K562 (cell line): ENCODE data around the gene CNKSR3. TPM values are rescaled to one million over a fixed set of nuclear protein-coding genes. Genes with fewer than 3 reads are reported as not detected.

Experiments
- ATAC-seq: fragments of 200-7000 bp; cut with Tn5 transposase; 3 replicates; pipeline ENCODE4 v1.9.1; 2020; ENCODE audit warnings: moderate library complexity
- BruUV-seq: library from RNA; stranded (reverse); fragments of 400-500 nt; replicated peaks from 2 replicates; lab custom pipeline; 2021; lab: Mats Ljungman, UMichigan
- CTCF ChIA-PET: fragments of 300-600 bp; formaldehyde crosslinking; extraction: SDS; loops from one replicate; lab custom pipeline; 2021; ENCODE audit warnings: low intra/inter-chr PET ratio; lab: Yijun Ruan, JAX
- POLR2A ChIA-PET: fragments of 300-600, 350-650 bp; sonication (Branson Sonifier 250); formaldehyde crosslinking; extraction: SDS; loops from one replicate; lab custom pipeline; 2021; ENCODE audit warnings: antibody characterized with exemption, inconsistent platforms; lab: Yijun Ruan, JAX
- DNase-seq, 4 experiments: peaks; one replicate each; pipeline versions ENCODE4 v3.0.0 to v3.0.0-alpha.2; 2011 to 2018; ENCODE audit warnings: low spot score in 3 of 4, mixed read lengths in 3 of 4; ENCODE audit errors: extremely low read depth in 1 of 4
- FAIRE-seq: peaks from 2 replicates; lab custom pipeline; 2011; peaks lifted over from hg19 to GRCh38; lab: Jason Lieb, UNC
- H2AFZ ChIP-seq: 2 replicates; pipeline ENCODE4 v1.6.0; 2011; ENCODE audit warnings: low read depth, low read length, control low read depth, inconsistent platforms
- H3K27ac ChIP-seq: fragments of 200-600 bp; 3 replicates; pipeline ENCODE4 v1.8.0; 2011; ENCODE audit warnings: low read depth, mild to moderate bottlenecking, control low read depth, inconsistent platforms, low read length, moderate library complexity, mixed read lengths; ENCODE audit errors: extremely low read depth
- H3K27me3 ChIP-seq, 2 experiments: fragments of 300-600 bp in 1 of 2; 2 replicates in 1 of 2; 3 replicates in 1 of 2; pipeline versions ENCODE4 v1.6.0 to v1.8.0; 2011; ENCODE audit warnings: inconsistent platforms in 2 of 2, low read length in 2 of 2, mild to moderate bottlenecking in 1 of 2, mixed read lengths in 1 of 2, moderate library complexity in 1 of 2; ENCODE audit not compliant: control insufficient read depth in 2 of 2, insufficient read depth in 2 of 2
- H3K36me3 ChIP-seq: fragments of 300-600 bp; 3 replicates; pipeline ENCODE4 v1.8.0; 2011; ENCODE audit warnings: mild to moderate bottlenecking, low read length, inconsistent platforms; ENCODE audit not compliant: control insufficient read depth, insufficient read depth
- H3K4me1 ChIP-seq, 2 experiments: fragments of 200-600 bp in 1 of 2; replicated peaks in 1 of 2; 2 replicates in 1 of 2; 3 replicates in 1 of 2; pipeline versions ENCODE4 v1.5.1 to v1.8.0; 2011; ENCODE audit warnings: inconsistent platforms in 2 of 2, low read length in 2 of 2, mild to moderate bottlenecking in 1 of 2, mixed read lengths in 1 of 2, moderate library complexity in 1 of 2; ENCODE audit not compliant: control insufficient read depth in 2 of 2, insufficient read depth in 2 of 2
- H3K4me2 ChIP-seq: 2 replicates; pipeline ENCODE4 v1.6.1; 2011; ENCODE audit warnings: low read length, control low read depth, inconsistent platforms, mixed read lengths; ENCODE audit not compliant: insufficient read depth
- H3K4me3 ChIP-seq: fragments of 200-600 bp; sonication (generic), shearing (Covaris generic); 2 replicates; pipeline ENCODE4 v1.5.1; 2016; ENCODE audit warnings: control low read depth, inconsistent platforms
- H3K79me2 ChIP-seq: fragments of 200-600 bp; 3 replicates; pipeline ENCODE4 v1.8.0; 2011; ENCODE audit warnings: low read length, inconsistent platforms; ENCODE audit not compliant: control insufficient read depth, insufficient read depth
- H3K9ac ChIP-seq, 2 experiments: 2 replicates each; pipeline versions ENCODE4 v1.6.0 to v1.6.1; 2011; ENCODE audit warnings: low read depth in 2 of 2, low read length in 2 of 2, control low read depth in 1 of 2, inconsistent platforms in 1 of 2, mild to moderate bottlenecking in 1 of 2, mixed read lengths in 1 of 2; ENCODE audit not compliant: insufficient read depth in 1 of 2
- H3K9me1 ChIP-seq: one replicate; pipeline ENCODE4 v1.6.0; 2011; ENCODE audit warnings: inconsistent platforms, mild to moderate bottlenecking, low read length, moderate library complexity; ENCODE audit not compliant: control insufficient read depth, insufficient read depth
- H3K9me3 ChIP-seq: replicated peaks from 2 replicates; pipeline ENCODE4 v1.5.1; 2011; ENCODE audit warnings: low read depth, low read length, inconsistent platforms; ENCODE audit not compliant: control insufficient read depth, insufficient read depth
- H4K20me1 ChIP-seq: replicated peaks from 2 replicates; pipeline ENCODE4 v1.6.1; 2011; ENCODE audit warnings: low read length, inconsistent platforms, mixed read lengths; ENCODE audit not compliant: control insufficient read depth, insufficient read depth
- FOXK1 ChIP-seq: sonication (generic); formaldehyde crosslinking; IDR thresholded peaks from 2 replicates; pipeline ENCODE4 v1.8.0; 2022; ENCODE audit warnings: missing genetic modification reagents, mild to moderate bottlenecking, borderline replicate concordance
- KAT7 ChIP-seq: sonication (generic); formaldehyde crosslinking; IDR thresholded peaks from 2 replicates; pipeline ENCODE4 v1.8.0; 2022; ENCODE audit warnings: missing genetic modification reagents, mild to moderate bottlenecking, borderline replicate concordance
- NONO ChIP-seq, 2 experiments: fragments of 200-400 bp in 1 of 2; fragments of 450-650 bp in 1 of 2; formaldehyde crosslinking in 1 of 2; IDR thresholded peaks; 2 replicates each; pipeline ENCODE4 v1.6.1; 2017; ENCODE audit warnings: low read depth in 2 of 2, mild to moderate bottlenecking in 2 of 2, moderate library complexity in 2 of 2, low read length in 1 of 2
- SMARCA4 ChIP-seq: fragments of 450-650 bp; IDR thresholded peaks from 2 replicates; pipeline ENCODE4 v1.6.1; 2016
- TOE1 ChIP-seq, 2 experiments: fragments of 450-650 bp in 1 of 2; sonication (generic) in 1 of 2; formaldehyde crosslinking in 1 of 2; IDR thresholded peaks; 2 replicates each; pipeline versions ENCODE4 v1.7.1 to v1.8.0; 2016 to 2022; ENCODE audit warnings: borderline replicate concordance in 2 of 2, mild to moderate bottlenecking in 2 of 2, antibody characterized with exemption in 1 of 2, inconsistent platforms in 1 of 2, low read depth in 1 of 2, missing genetic modification reagents in 1 of 2, moderate library complexity in 1 of 2
- XRCC3 ChIP-seq: fragments of 450-650 bp; IDR thresholded peaks from 2 replicates; pipeline ENCODE4 v1.6.1; 2017; ENCODE audit warnings: mild to moderate bottlenecking, moderate library complexity
- ZBTB40 ChIP-seq, 2 experiments: fragments of 450-650 bp in 1 of 2; sonication (generic) in 1 of 2; formaldehyde crosslinking in 1 of 2; IDR thresholded peaks; 2 replicates each; pipeline versions ENCODE4 v1.7.1 to v1.9.0; 2016 to 2022; ENCODE audit warnings: inconsistent platforms in 1 of 2, mild to moderate bottlenecking in 1 of 2, missing genetic modification reagents in 1 of 2
- ZNF384 ChIP-seq: IDR thresholded peaks from 2 replicates; pipeline ENCODE4 v1.6.1; 2012; ENCODE audit warnings: low read depth, low read length, improper control_type of control experiment
- WGBS: fragments of 100-300 bp; shearing (Covaris generic); methylation state at CpG from one replicate; pipeline ENCODE4 v1.1.6; 2016; ENCODE audit warnings: low coverage, mixed read lengths; ENCODE audit not compliant: insufficient coverage; ENCODE audit errors: missing lambda C conversion rate; 5-methylcytosine and 5-hydroxymethylcytosine counted together
- in situ Hi-C: fragments of 300-500 bp; cut with MboI; formaldehyde crosslinking; loops from 4 replicates; pipeline ENCODE4 v1.15.0; 2018; ENCODE audit warnings: inconsistent platforms, mixed read lengths
- intact Hi-C: fragments of 100-400 bp; cut with micrococcal nuclease; formaldehyde crosslinking; loops from 2 replicates; pipeline ENCODE4 v1.14.2; 2022
- polyA plus RNA-seq, 8 experiments: library from polyadenylated mRNA; depleted of rRNA in 4 of 8; stranded (reverse) in 5 of 8; unstranded in 3 of 8; fragments of >200 nt; fragmentation: Nextera tagmentation in 2 of 8; fragmentation: Illumina TruSeq in 1 of 8; extraction: Ambion mirVana in 2 of 8; extraction: Trizol in 1 of 8; gene quantifications; 2 replicates each; pipeline versions ENCODE4 v1.2.1 to v1.2.3, GENCODE V29; 2011 to 2014; ENCODE audit warnings: inconsistent platforms in 1 of 8, missing spikeins in 1 of 8
- total RNA-seq, 7 experiments: library from RNA; depleted of rRNA in 6 of 7; stranded (reverse); fragments of >200 nt in 6 of 7; fragmentation: Illumina TruSeq in 2 of 7; extraction: Trizol in 2 of 7; gene quantifications; 2 replicates each; pipeline versions ENCODE4 v1.2.1 to v1.2.3, GENCODE V29; 2011 to 2021; ENCODE audit warnings: low replicate concordance in 1 of 7
- TF ChIP-seq, protein P1 (sequence below): IDR thresholded peaks from 2 replicates; pipeline ENCODE4 v1.6.1; 2012; ENCODE audit warnings: low read depth, low read length, improper control_type of control experiment, borderline replicate concordance

Gene CNKSR3
- total and polyA plus RNA-seq, 9 of the 15 experiments (the other 6 are each of a cell fraction or from before 2014, with no cell fraction given), result 4.5 to 29.6 (median 9.5) TPM

GRCh38 chr6:154548130-154548830 is 37.8 kb upstream of the CNKSR3 start (continued):
- TF ChIP-seq ZNF384 (no peak), TOE1 (IDR thresholded peaks at IDR 0.05; ENCODE audit: borderline replicate concordance) (no peak), TOE1 (CRISPR knock-in tag; IDR thresholded peaks at IDR 0.05; ENCODE audit: borderline replicate concordance, low read depth) (no peak), KAT7 (no peak), SMARCA4 (no peak), XRCC3 (no peak)
- TF ChIP-seq, protein P1, sequence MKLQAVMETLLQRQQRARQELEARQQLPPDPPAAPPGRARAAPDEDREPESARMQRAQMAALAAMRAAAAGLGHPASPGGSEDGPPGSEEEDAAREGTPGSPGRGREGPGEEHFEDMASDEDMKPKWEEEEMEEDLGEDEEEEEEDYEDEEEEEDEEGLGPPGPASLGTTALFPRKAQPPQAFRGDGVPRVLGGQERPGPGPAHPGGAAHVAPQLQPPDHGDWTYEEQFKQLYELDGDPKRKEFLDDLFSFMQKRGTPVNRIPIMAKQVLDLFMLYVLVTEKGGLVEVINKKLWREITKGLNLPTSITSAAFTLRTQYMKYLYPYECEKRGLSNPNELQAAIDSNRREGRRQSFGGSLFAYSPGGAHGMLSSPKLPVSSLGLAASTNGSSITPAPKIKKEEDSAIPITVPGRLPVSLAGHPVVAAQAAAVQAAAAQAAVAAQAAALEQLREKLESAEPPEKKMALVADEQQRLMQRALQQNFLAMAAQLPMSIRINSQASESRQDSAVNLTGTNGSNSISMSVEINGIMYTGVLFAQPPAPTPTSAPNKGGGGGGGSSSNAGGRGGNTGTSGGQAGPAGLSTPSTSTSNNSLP, result no peak

- intact Hi-C loops, result no loop called here
- H3K27ac ChIP-seq, result no peak overlapping the region
- FAIRE-seq (no peak), ATAC-seq (no peak), DNase-seq (no peak)
- no peak overlapping the region for H3K9ac ChIP-seq
- H2AFZ ChIP-seq, result no peak overlapping the region
- H3K4me3 ChIP-seq, result no peak overlapping the region
- H3K36me3 ChIP-seq, result no peaks in the 10 kb centered on the region
- ChIA-PET POLR2A (no interaction called here), CTCF (no interaction called here)
- H4K20me1 ChIP-seq, result no peaks in the 10 kb centered on the region
- H3K9me1 ChIP-seq, result no peaks in the 10 kb centered on the region
- H3K4me1 ChIP-seq, result peaks cover 3 to 4% of the 10 kb centered on the region in 2 experiments; a peak in 2 of 5 replicates
- WGBS, result 71% methylated on average over 5 of the region's 5 CpGs
- H3K4me2 ChIP-seq, result no peak overlapping the region
- H3K79me2 ChIP-seq, result no peaks in the 10 kb centered on the region
- no peaks in the 10 kb centered on the region for H3K27me3 ChIP-seq
- TF ChIP-seq NONO (IDR thresholded peaks at IDR 0.05; ENCODE audit: low read depth in 2 of 2, low read length in 1 of 2) (no peak), ZBTB40 (IDR thresholded peaks at IDR 0.05) (peak; percentile 39; the same call in 1 of the 2 replicates), ZBTB40 (CRISPR knock-in tag; IDR thresholded peaks at IDR 0.05) (no peak), FOXK1 (CRISPR knock-in tag) (no peak)
- no peaks in the 10 kb centered on the region for H3K9me3 ChIP-seq
- in situ Hi-C loops, result no loop called here
- BruUV-seq, result no TSS peak
These were observed 33.1 kb upstream of the CNKSR3 start for GRCh38 chr6:154543628-154544027.
